ENCODE measurements around the gene PTRH1.

Gene PTRH1

GRCh38 chr9:127714020-127714750 lies 1.3 kb downstream of the PTRH1 start:
- Histone ChIP-seq H3K36me3 (ENCODE audit: control insufficient read depth in 1 of 2, insufficient read depth in 2 of 2, low read length in 2 of 2) (peaks cover 0 to 6% of the 10 kb centered on the region in 2 donors), H3K4me3 (ENCODE audit: low read depth in 1 of 2, low read length in 2 of 2) (peak overlapping the region; percentile 45 to 46), H3K27ac (ENCODE audit: low read length) (no peak overlapping the region), H3K4me1 (ENCODE audit: control insufficient read depth in 1 of 2, insufficient read depth in 2 of 2, low read length in 2 of 2) (peaks cover 3 to 17% of the 10 kb centered on the region in 2 donors), H3K27me3 (ENCODE audit: low read depth, low read length) (no peaks in the 10 kb centered on the region), H3K9me3 (ENCODE audit: control insufficient read depth in 1 of 2, low read length in 2 of 2) (no peaks in the 10 kb centered on the region)

GRCh38 chr9:127712867-127713266 lies 2.6 kb downstream of the PTRH1 start:
- Histone ChIP-seq H3K27me3 (ENCODE audit: low read depth, low read length) (no peaks in the 10 kb centered on the region), H3K9me3 (ENCODE audit: control insufficient read depth in 1 of 2, low read length in 2 of 2) (no peaks in the 10 kb centered on the region), H3K4me1 (ENCODE audit: control insufficient read depth in 1 of 2, insufficient read depth in 2 of 2, low read length in 2 of 2) (peaks cover 3 to 17% of the 10 kb centered on the region in 2 donors), H3K4me3 (ENCODE audit: low read depth in 1 of 2, low read length in 2 of 2) (no peak overlapping the region), H3K36me3 (ENCODE audit: control insufficient read depth in 1 of 2, insufficient read depth in 2 of 2, low read length in 2 of 2) (peaks cover 0 to 6% of the 10 kb centered on the region in 2 donors), H3K27ac (ENCODE audit: low read length) (no peak overlapping the region)

- peaks cover 0 to 6% of the 10 kb centered on the region in 2 donors for H3K36me3 ChIP-seq (ENCODE audit: control insufficient read depth in 1 of 2, insufficient read depth in 2 of 2, low read length in 2 of 2)
- peaks cover 3 to 17% of the 10 kb centered on the region in 2 donors for H3K4me1 ChIP-seq (ENCODE audit: control insufficient read depth in 1 of 2, insufficient read depth in 2 of 2, low read length in 2 of 2)
- no peaks in the 10 kb centered on the region for H3K27me3 ChIP-seq (ENCODE audit: low read depth, low read length)
- H3K4me3 ChIP-seq (ENCODE audit: low read depth in 1 of 2, low read length in 2 of 2), result no peak overlapping the region
- no peak overlapping the region for H3K27ac ChIP-seq (ENCODE audit: low read length)
- H3K9me3 ChIP-seq (ENCODE audit: control insufficient read depth in 1 of 2, low read length in 2 of 2), result no peaks in the 10 kb centered on the region
These were observed 3.1 kb downstream of the PTRH1 start for GRCh38 chr9:127712371-127712770.

DNA sequence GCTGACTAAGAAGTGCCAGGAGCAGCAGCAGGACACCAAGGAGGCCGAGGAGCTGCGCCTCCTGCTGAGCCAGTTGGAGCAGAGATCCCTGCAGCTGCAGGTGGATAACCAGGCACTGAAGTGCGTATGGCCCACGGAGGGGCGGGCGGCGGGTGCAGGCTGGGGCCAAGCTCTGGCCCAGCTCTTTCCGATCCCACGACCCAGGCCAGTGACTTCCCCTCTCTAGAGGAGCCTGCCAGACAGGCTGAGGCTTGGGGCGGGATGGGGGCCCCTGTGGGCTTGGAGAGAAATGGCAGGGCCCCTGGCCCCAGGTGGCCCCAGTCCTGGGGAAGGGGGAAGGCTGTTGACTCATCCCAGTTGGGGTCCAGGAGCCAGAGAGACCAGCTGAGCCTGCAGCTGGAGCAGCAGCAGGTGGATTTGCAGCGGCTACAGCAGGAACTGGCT lies 3.6 kb downstream of the PTRH1 start:
- no peak overlapping the region for H3K4me3 ChIP-seq (ENCODE audit: low read depth in 1 of 2, low read length in 2 of 2)
- no peaks in the 10 kb centered on the region for H3K27me3 ChIP-seq (ENCODE audit: low read depth, low read length)

GRCh38 chr9:127711226-127711701 lies 4.2 kb downstream of the PTRH1 start:
- Histone ChIP-seq H3K27me3 (ENCODE audit: low read depth, low read length) (no peaks in the 10 kb centered on the region), H3K4me3 (ENCODE audit: low read depth in 1 of 2, low read length in 2 of 2) (no peak overlapping the region), H3K36me3 (ENCODE audit: control insufficient read depth in 1 of 2, insufficient read depth in 2 of 2, low read length in 2 of 2) (peaks cover 0 to 6% of the 10 kb centered on the region in 2 donors)

More for the DNA sequence above, 3.6 kb downstream of the PTRH1 start:
- no peak overlapping the region for H3K27ac ChIP-seq (ENCODE audit: low read length)
- no peaks in the 10 kb centered on the region for H3K9me3 ChIP-seq (ENCODE audit: control insufficient read depth in 1 of 2, low read length in 2 of 2)
- peaks cover 0 to 6% of the 10 kb centered on the region in 2 donors for H3K36me3 ChIP-seq (ENCODE audit: control insufficient read depth in 1 of 2, insufficient read depth in 2 of 2, low read length in 2 of 2)
- peaks cover 3 to 17% of the 10 kb centered on the region in 2 donors for H3K4me1 ChIP-seq (ENCODE audit: control insufficient read depth in 1 of 2, insufficient read depth in 2 of 2, low read length in 2 of 2)

DNA sequence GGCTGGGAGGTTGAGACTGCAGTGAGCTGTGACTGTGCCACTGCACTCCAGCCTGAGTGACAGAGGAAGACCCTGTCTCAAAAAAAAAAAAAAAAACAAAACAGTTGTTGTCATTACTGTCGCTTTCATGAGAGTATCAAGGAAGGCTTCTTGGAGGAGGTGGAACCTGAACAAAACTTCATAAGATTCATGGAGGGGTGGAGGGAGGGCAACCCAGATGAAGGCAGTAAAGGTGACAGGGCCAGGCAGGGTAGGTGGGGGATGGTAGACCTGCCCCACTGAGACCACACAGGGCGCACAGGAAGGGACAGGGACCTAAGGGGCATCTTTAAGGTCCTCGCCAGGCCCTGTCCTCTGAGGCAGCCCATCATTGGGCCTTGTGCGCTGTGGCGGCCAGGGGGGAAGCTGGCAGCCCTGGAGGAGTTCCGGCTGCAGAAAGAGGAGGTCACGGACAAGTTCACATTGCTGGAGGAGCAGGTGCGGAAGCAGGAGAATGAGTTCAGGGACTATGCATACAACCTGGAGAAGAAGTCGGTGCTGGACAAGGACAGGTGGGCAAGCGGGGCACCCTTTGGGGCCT lies 5.2 kb downstream of the PTRH1 start:
- H3K27me3 ChIP-seq (ENCODE audit: low read depth, low read length), result no peaks in the 10 kb centered on the region
- H3K36me3 ChIP-seq (ENCODE audit: control insufficient read depth in 1 of 2, insufficient read depth in 2 of 2, low read length in 2 of 2), result peaks cover 0 to 6% of the 10 kb centered on the region in 2 donors
- no peak overlapping the region for H3K27ac ChIP-seq (ENCODE audit: low read length)
- H3K9me3 ChIP-seq (ENCODE audit: control insufficient read depth in 1 of 2, low read length in 2 of 2), result no peaks in the 10 kb centered on the region
- no peak overlapping the region for H3K4me3 ChIP-seq (ENCODE audit: low read depth in 1 of 2, low read length in 2 of 2)
- H3K4me1 ChIP-seq (ENCODE audit: control insufficient read depth in 1 of 2, insufficient read depth in 2 of 2, low read length in 2 of 2), result peaks cover 3 to 10% of the 10 kb centered on the region in 2 donors

More at GRCh38 chr9:127711226-127711701, 4.2 kb downstream of the PTRH1 start:
- Histone ChIP-seq H3K27ac (ENCODE audit: low read length) (no peak overlapping the region), H3K9me3 (ENCODE audit: control insufficient read depth in 1 of 2, low read length in 2 of 2) (no peaks in the 10 kb centered on the region), H3K4me1 (ENCODE audit: control insufficient read depth in 1 of 2, insufficient read depth in 2 of 2, low read length in 2 of 2) (peaks cover 3 to 15% of the 10 kb centered on the region in 2 donors)

GRCh38 chr9:127708952-127709587 lies 6.4 kb downstream of the PTRH1 start:
- H3K4me1 ChIP-seq (ENCODE audit: control insufficient read depth in 1 of 2, insufficient read depth in 2 of 2, low read length in 2 of 2), result peaks cover 0 to 4% of the 10 kb centered on the region in 2 donors
- no peak overlapping the region for H3K4me3 ChIP-seq (ENCODE audit: low read depth in 1 of 2, low read length in 2 of 2)
- H3K9me3 ChIP-seq (ENCODE audit: control insufficient read depth in 1 of 2, low read length in 2 of 2), result no peaks in the 10 kb centered on the region
- H3K36me3 ChIP-seq (ENCODE audit: control insufficient read depth in 1 of 2, insufficient read depth in 2 of 2, low read length in 2 of 2), result peaks cover 0 to 6% of the 10 kb centered on the region in 2 donors
- no peaks in the 10 kb centered on the region for H3K27me3 ChIP-seq (ENCODE audit: low read depth, low read length)
- H3K27ac ChIP-seq (ENCODE audit: low read length), result no peak overlapping the region

DNA sequence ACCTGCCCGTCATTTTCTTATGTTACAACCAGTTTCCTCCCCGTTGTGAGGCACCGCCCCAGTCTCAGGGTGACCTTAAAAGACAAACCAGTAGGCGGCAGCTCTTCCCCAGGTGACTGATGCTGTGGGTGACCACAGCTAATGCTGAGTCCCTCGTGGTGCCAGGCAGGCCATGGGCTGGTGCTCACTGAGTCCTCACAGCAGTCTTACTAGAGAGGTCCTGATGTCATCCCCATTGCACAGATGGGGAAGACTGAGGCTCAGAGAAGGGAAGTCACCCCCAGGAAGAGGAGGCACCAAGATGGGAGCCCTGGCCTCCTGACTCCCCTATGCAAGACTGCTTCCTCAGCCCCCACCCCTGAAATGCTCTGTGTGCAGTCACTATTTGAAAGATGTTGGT lies 7.7 kb downstream of the PTRH1 start:
- Histone ChIP-seq H3K36me3 (ENCODE audit: control insufficient read depth in 1 of 2, insufficient read depth in 2 of 2, low read length in 2 of 2) (peaks cover 0 to 6% of the 10 kb centered on the region in 2 donors), H3K4me1 (ENCODE audit: control insufficient read depth in 1 of 2, insufficient read depth in 2 of 2, low read length in 2 of 2) (no peaks in the 10 kb centered on the region), H3K27ac (ENCODE audit: low read length) (no peak overlapping the region), H3K27me3 (ENCODE audit: low read depth, low read length) (no peaks in the 10 kb centered on the region), H3K9me3 (ENCODE audit: control insufficient read depth in 1 of 2, low read length in 2 of 2) (no peaks in the 10 kb centered on the region), H3K4me3 (ENCODE audit: low read depth in 1 of 2, low read length in 2 of 2) (no peak overlapping the region)

DNA sequence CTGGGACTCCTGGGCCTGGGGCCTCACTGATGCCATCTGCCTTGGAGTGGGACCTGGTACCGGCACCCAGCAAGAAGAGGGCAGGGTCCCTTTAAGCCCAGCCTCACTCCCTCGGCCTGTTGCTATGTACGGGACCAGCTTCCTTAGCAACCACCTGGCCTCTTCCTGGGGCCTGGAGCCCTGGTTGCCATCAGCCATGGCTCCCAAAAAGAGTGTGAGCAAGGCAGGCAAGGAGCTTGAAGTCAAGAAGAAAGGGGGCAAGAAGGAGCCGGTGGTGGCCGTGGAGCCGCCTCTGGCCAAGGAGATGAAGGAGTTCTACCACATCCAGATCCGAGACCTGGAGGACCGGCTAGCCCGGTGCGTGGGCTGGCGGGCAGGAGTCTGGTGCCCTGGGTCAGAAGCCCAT lies 8.6 kb downstream of the PTRH1 start, which contains the start of gene CFAP157:
Gene CFAP157 (plus strand): TSS at position 153 of the 406 bp plus-strand sequence. CDS start 44 bp downstream, at position 197.
- no peak within 1 kb of the TSS for H3K4me3 ChIP-seq (ENCODE audit: low read depth in 1 of 2, low read length in 2 of 2)
- no peaks in the 10 kb centered on the region for H3K4me1 ChIP-seq (ENCODE audit: control insufficient read depth in 1 of 2, insufficient read depth in 2 of 2, low read length in 2 of 2)
- H3K36me3 ChIP-seq (ENCODE audit: control insufficient read depth in 1 of 2, insufficient read depth in 2 of 2, low read length in 2 of 2), result no peaks in the 10 kb centered on the region
- no peak within 1 kb of the TSS for H3K27ac ChIP-seq (ENCODE audit: low read length)
- no peaks in the 10 kb centered on the region for H3K9me3 ChIP-seq (ENCODE audit: control insufficient read depth in 1 of 2, low read length in 2 of 2)
- H3K27me3 ChIP-seq (ENCODE audit: low read depth, low read length), result no peaks in the 10 kb centered on the region

- Histone ChIP-seq H3K27me3 (ENCODE audit: low read depth, low read length) (no peaks in the 10 kb centered on the region), H3K36me3 (ENCODE audit: control insufficient read depth in 1 of 2, insufficient read depth in 2 of 2, low read length in 2 of 2) (no peaks in the 10 kb centered on the region), H3K4me1 (ENCODE audit: control insufficient read depth in 1 of 2, insufficient read depth in 2 of 2, low read length in 2 of 2) (no peaks in the 10 kb centered on the region), H3K9me3 (ENCODE audit: control insufficient read depth in 1 of 2, low read length in 2 of 2) (no peaks in the 10 kb centered on the region), H3K4me3 (ENCODE audit: low read depth in 1 of 2, low read length in 2 of 2) (no peak overlapping the region), H3K27ac (ENCODE audit: low read length) (no peak overlapping the region)
These were observed 9.7 kb downstream of the PTRH1 start for GRCh38 chr9:127705577-127706379.
